Endothelial cell (in vitro differentiated cells): ENCODE results near the gene CECR2. TPM values are rescaled to one million over a fixed set of nuclear protein-coding genes. Genes with fewer than 3 reads are reported as not detected.

Experiments
- DNase-seq: peaks from one replicate; pipeline ENCODE4 v3.0.0; 2021; ENCODE audit warnings: low spot score
- H3K27ac Mint-ChIP-seq: one replicate; pipeline ENCODE4 v1.8.0; 2021; ENCODE audit warnings: mixed read lengths, inconsistent platforms; ENCODE audit not compliant: unreplicated experiment
- H3K27me3 Mint-ChIP-seq: one replicate; pipeline ENCODE4 v1.8.0; 2021; ENCODE audit warnings: mild to moderate bottlenecking, moderate library complexity, mixed read lengths, inconsistent platforms; ENCODE audit not compliant: unreplicated experiment
- H3K36me3 Mint-ChIP-seq: one replicate; pipeline ENCODE4 v1.8.0; 2021; ENCODE audit warnings: mild to moderate bottlenecking, low read depth, mixed read lengths, inconsistent platforms; ENCODE audit not compliant: unreplicated experiment
- H3K4me1 Mint-ChIP-seq: one replicate; pipeline ENCODE4 v1.8.0; 2021; ENCODE audit warnings: mild to moderate bottlenecking, mixed read lengths, inconsistent platforms; ENCODE audit not compliant: unreplicated experiment
- H3K4me3 Mint-ChIP-seq: one replicate; pipeline ENCODE4 v1.8.0; 2021; ENCODE audit warnings: mild to moderate bottlenecking, mixed read lengths, inconsistent platforms; ENCODE audit not compliant: unreplicated experiment
- H3K9me3 Mint-ChIP-seq: one replicate; pipeline ENCODE4 v1.8.0; 2021; ENCODE audit warnings: mixed read lengths, inconsistent platforms; ENCODE audit not compliant: unreplicated experiment
- total RNA-seq: library from RNA; stranded (reverse); fragmentation: NEBNext Ultra II Directional; extraction: Animal tissue kit (Norgen Biotek cat#: 25700); gene quantifications from one replicate; pipeline ENCODE4 v1.2.1, GENCODE V29; 2021; ENCODE audit not compliant: unreplicated experiment
- TF ChIP-seq, protein P1 (sequence below): fragments of 200-600 bp; sonication (generic); IDR thresholded peaks from one replicate; pipeline ENCODE4 v1.5.0; 2021; ENCODE audit warnings: antibody characterized with exemption; ENCODE audit not compliant: unreplicated experiment

CECR2 gene
- total RNA-seq, 1 donor from 2014 or later = 65.3 TPM

DNA sequence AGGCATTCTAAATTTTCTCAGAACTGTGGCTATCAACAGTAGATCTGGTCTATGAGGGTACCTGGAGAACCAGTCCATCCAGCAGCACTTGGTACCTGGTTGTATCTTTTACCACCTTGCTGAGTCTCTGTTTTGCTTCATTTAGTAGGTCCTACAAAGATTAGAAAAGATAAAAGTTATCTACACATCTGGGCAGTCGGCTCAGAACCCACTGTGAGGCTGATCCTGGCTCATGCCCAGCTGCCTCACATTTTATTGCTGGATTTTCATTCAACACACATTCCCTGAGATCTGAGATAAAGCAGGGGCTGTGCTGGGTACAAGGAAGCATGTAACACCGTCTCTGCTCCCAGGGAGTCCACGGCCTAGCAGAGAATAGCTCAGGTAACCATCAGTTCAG lies 231.8 kb downstream of the CECR2 start:
- TF ChIP-seq, protein P1, sequence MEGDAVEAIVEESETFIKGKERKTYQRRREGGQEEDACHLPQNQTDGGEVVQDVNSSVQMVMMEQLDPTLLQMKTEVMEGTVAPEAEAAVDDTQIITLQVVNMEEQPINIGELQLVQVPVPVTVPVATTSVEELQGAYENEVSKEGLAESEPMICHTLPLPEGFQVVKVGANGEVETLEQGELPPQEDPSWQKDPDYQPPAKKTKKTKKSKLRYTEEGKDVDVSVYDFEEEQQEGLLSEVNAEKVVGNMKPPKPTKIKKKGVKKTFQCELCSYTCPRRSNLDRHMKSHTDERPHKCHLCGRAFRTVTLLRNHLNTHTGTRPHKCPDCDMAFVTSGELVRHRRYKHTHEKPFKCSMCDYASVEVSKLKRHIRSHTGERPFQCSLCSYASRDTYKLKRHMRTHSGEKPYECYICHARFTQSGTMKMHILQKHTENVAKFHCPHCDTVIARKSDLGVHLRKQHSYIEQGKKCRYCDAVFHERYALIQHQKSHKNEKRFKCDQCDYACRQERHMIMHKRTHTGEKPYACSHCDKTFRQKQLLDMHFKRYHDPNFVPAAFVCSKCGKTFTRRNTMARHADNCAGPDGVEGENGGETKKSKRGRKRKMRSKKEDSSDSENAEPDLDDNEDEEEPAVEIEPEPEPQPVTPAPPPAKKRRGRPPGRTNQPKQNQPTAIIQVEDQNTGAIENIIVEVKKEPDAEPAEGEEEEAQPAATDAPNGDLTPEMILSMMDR = no peak
- DNase-seq = no peak
- Mint-ChIP-seq H3K4me3 (no peak overlapping the region), H3K27ac (no peak overlapping the region), H3K9me3 (no peaks in the 10 kb centered on the region), H3K36me3 (peaks cover 36% of the 10 kb centered on the region), H3K4me1 (no peaks in the 10 kb centered on the region), H3K27me3 (peaks cover 4% of the 10 kb centered on the region)

DNA sequence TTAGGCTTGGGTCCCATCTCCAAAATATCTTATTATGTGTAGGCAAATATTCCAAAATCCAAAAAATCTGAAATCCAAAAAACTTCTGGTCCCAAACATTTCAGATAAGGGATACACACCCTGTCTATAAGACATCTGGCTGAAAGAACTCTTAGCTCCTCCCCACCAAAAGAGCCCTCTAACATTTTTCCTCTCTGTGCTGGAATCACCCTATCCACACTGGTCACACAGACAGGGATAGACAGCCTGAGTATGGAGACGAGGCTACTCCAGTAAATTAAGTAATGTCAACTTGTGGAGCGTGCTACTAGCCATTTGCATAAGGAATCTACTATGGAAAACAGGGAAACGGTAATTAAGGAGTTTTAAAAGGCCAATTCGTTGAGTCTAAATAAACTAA lies 234.4 kb downstream of the CECR2 start:
- DNase-seq = no peak
- TF ChIP-seq, protein P1 = no peak
- H3K27me3 Mint-ChIP-seq = peaks cover 4% of the 10 kb centered on the region
- H3K36me3 Mint-ChIP-seq = peaks cover 14% of the 10 kb centered on the region
- H3K4me1 Mint-ChIP-seq = no peaks in the 10 kb centered on the region
- H3K9me3 Mint-ChIP-seq = no peaks in the 10 kb centered on the region
- H3K4me3 Mint-ChIP-seq = no peak overlapping the region
- no peak overlapping the region for H3K27ac Mint-ChIP-seq

DNA sequence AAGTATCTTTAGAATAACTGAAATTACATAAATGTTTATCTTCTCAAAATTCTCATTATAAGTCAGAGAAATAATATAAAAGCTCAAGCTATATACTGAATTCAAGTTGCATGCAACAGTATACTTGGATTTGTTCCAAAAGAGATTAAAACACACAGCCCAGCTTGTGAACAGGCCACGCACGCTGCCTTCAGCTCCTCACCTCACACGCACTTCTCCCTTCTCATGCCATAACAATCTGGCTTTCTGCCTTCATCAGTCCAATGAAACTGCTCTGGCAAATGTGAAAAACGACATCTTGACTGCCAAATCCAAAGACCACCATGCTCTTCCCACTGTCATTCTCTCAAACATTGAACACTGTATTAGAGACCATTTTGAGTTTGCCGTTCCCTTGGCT lies 237.2 kb downstream of the CECR2 start:
- Mint-ChIP-seq H3K36me3 (peaks cover 3% of the 10 kb centered on the region), H3K4me1 (no peaks in the 10 kb centered on the region), H3K4me3 (no peak overlapping the region), H3K9me3 (no peaks in the 10 kb centered on the region), H3K27ac (no peak overlapping the region), H3K27me3 (no peaks in the 10 kb centered on the region)
- no peak for DNase-seq
- TF ChIP-seq, protein P1 = no peak

Other genes with a start within 250 kb of the CECR2 start
- gene TMEM121B, start 248.1 kb upstream of the CECR2 start, total RNA-seq = 62.2 TPM
- gene HDHD5, start 210.2 kb upstream of the CECR2 start, total RNA-seq = 60.5 TPM
- gene ADA2, start 150.0 kb upstream of the CECR2 start, total RNA-seq = 12.6 TPM
- 2.2 TPM for gene SLC25A18, start 194.0 kb downstream of the CECR2 start, total RNA-seq